Measurements from ENCODE around the gene MYOM1. TPM values are rescaled to one million over a fixed set of nuclear protein-coding genes. Genes with fewer than 3 reads are reported as not detected.

Gene MYOM1
- polyA plus RNA-seq, 1 experiment, result 0.02 TPM

GRCh38 chr18:3115447-3116030, 104.2 kb downstream of the MYOM1 start:
- ChIA-PET POLR2A (no interaction called here), CTCF (interaction anchor here (3.8 kb wide), 1 partner anchor 13 kb away, joined by 22 read pairs; no protein-coding TSS in a partner anchor)
- Histone ChIP-seq H3K9me3 (ENCODE audit: control insufficient read depth, insufficient read depth, low read length) (no peaks in the 10 kb centered on the region), H3K27ac (ENCODE audit: low read depth, low read length) (no peak overlapping the region), H3K4me3 (ENCODE audit: low read depth, low read length) (no peak overlapping the region), H3K27me3 (ENCODE audit: control insufficient read depth, insufficient read depth, low read length) (peaks cover 24% of the 10 kb centered on the region)
- DNase-seq (ENCODE audit: low read depth, low spot score), result no peak
- no peak for TF ChIP-seq CTCF (IDR thresholded peaks at IDR 0.05; ENCODE audit: low read depth, low read length)

- ChIA-PET POLR2A (no interaction called here), CTCF (no interaction called here)
- TF ChIP-seq CTCF (IDR thresholded peaks at IDR 0.05; ENCODE audit: low read depth, low read length), result no peak
- peaks cover 17% of the 10 kb centered on the region for H3K27me3 ChIP-seq (ENCODE audit: control insufficient read depth, insufficient read depth, low read length)
- no peaks in the 10 kb centered on the region for H3K9me3 ChIP-seq (ENCODE audit: control insufficient read depth, insufficient read depth, low read length)
- no peak overlapping the region for H3K27ac ChIP-seq (ENCODE audit: low read depth, low read length)
- DNase-seq (ENCODE audit: low read depth, low spot score), result no peak
- no peak overlapping the region for H3K4me3 ChIP-seq (ENCODE audit: low read depth, low read length)
Observed at GRCh38 chr18:3114451-3114850, 105.3 kb downstream of the MYOM1 start.

GRCh38 chr18:3114026-3114425, 105.7 kb downstream of the MYOM1 start:
- POLR2A ChIA-PET, result no interaction called here
- CTCF ChIA-PET, result interaction anchor here (4.6 kb wide), 1 partner anchor 15 kb away, joined by 29 read pairs; no protein-coding TSS in a partner anchor
- H3K27ac ChIP-seq (ENCODE audit: low read depth, low read length), result no peak overlapping the region
- H3K4me3 ChIP-seq (ENCODE audit: low read depth, low read length), result no peak overlapping the region
- no peaks in the 10 kb centered on the region for H3K9me3 ChIP-seq (ENCODE audit: control insufficient read depth, insufficient read depth, low read length)
- peaks cover 13% of the 10 kb centered on the region for H3K27me3 ChIP-seq (ENCODE audit: control insufficient read depth, insufficient read depth, low read length)
- DNase-seq (ENCODE audit: low read depth, low spot score), result no peak
- TF ChIP-seq CTCF (IDR thresholded peaks at IDR 0.05; ENCODE audit: low read depth, low read length), result no peak

- CTCF ChIA-PET, result interaction anchor here (0.5 to 4.6 kb wide), 3 partner anchors 17 to 21 kb away, joined by 3 to 29 read pairs (median 5); no protein-coding TSS in a partner anchor
- no peak for DNase-seq (ENCODE audit: low read depth, low spot score)
- POLR2A ChIA-PET, result no interaction called here
- no peak overlapping the region for H3K27ac ChIP-seq (ENCODE audit: low read depth, low read length)
- H3K9me3 ChIP-seq (ENCODE audit: control insufficient read depth, insufficient read depth, low read length), result no peaks in the 10 kb centered on the region
- no peak overlapping the region for H3K4me3 ChIP-seq (ENCODE audit: low read depth, low read length)
- peaks cover 2% of the 10 kb centered on the region for H3K27me3 ChIP-seq (ENCODE audit: control insufficient read depth, insufficient read depth, low read length)
- TF ChIP-seq CTCF (IDR thresholded peaks at IDR 0.05; ENCODE audit: low read depth, low read length), result no peak
Observed at GRCh38 chr18:3111523-3112240, 108.1 kb downstream of the MYOM1 start.

Measured in AG04450 (cell line).